ENCODE measurements around the gene SLC22A14. TPM values are rescaled to one million over a fixed set of nuclear protein-coding genes. Genes with fewer than 3 reads are reported as not detected.
A peak's percentile ranks its signal among the peaks of the same experiment; 100 is the strongest.

The SLC22A14 gene
- total and polyA plus RNA-seq, 9 of the 15 experiments (the other 6 are each of a cell fraction or from before 2014, with no cell fraction given), result 0.03 to 0.07 TPM; not detected in 7

GRCh38 chr3:38281895-38282686 lies at the start of gene SLC22A14 (continued):
- TF ChIP-seq PTTG1 (tag; IDR thresholded peaks at IDR 0.05; ENCODE audit: low read depth), result no peak
- no peak for TF ChIP-seq MIER1 (IDR thresholded peaks at IDR 0.05; ENCODE audit: low read depth)
- no peak for TF ChIP-seq SLC30A9 (CRISPR knock-in tag; IDR thresholded peaks at IDR 0.05)
- TF ChIP-seq FOXP1 (CRISPR knock-in tag; IDR thresholded peaks at IDR 0.05), result no peak
- no peak for TF ChIP-seq MBD1 (CRISPR knock-in tag; IDR thresholded peaks at IDR 0.05)
- TF ChIP-seq ZNF263 (CRISPR knock-in tag; IDR thresholded peaks at IDR 0.05; ENCODE audit: borderline replicate concordance), result no peak
- no peak for TF ChIP-seq FOXA1 (IDR thresholded peaks at IDR 0.05; ENCODE audit: borderline replicate concordance)
- no peak for TF ChIP-seq POLR2AphosphoS2 (IDR thresholded peaks at IDR 0.05; ENCODE audit: low read length)
- no peak for TF ChIP-seq CCNT2 (IDR thresholded peaks at IDR 0.05; ENCODE audit: borderline replicate concordance, extremely low read depth, insufficient read length, low read depth, low read length)
- no peak for TF ChIP-seq ZBTB17 (CRISPR knock-in tag; IDR thresholded peaks at IDR 0.05)
- no peak for TF ChIP-seq RERE (CRISPR knock-in tag; IDR thresholded peaks at IDR 0.05; ENCODE audit: borderline replicate concordance)
- TF ChIP-seq XRCC4 (IDR thresholded peaks at IDR 0.05; ENCODE audit: extremely low read depth, insufficient read depth, insufficient read length), result no peak
- no peak for TF ChIP-seq RFX5 (IDR thresholded peaks at IDR 0.05; ENCODE audit: low read depth, low read length)
- no peak for TF ChIP-seq CBFA2T3 (IDR thresholded peaks at IDR 0.05)
- TF ChIP-seq PRMT5 (CRISPR knock-in tag; IDR thresholded peaks at IDR 0.05), result no peak
- TF ChIP-seq ZNF766 (CRISPR knock-in tag; conservative IDR thresholded peaks at IDR 0.05), result no peak
- peak; percentile 65 for TF ChIP-seq SMC3 (conservative IDR thresholded peaks at IDR 0.05; ENCODE audit: insufficient read depth, low read depth, low read length)
- no peak for TF ChIP-seq RUNX1 (IDR thresholded peaks at IDR 0.05; ENCODE audit: low read depth)
- no peak for TF ChIP-seq LARP7 (IDR thresholded peaks at IDR 0.05)
- no peak for TF ChIP-seq ZNF449 (CRISPR knock-in tag; IDR thresholded peaks at IDR 0.05)

Measured in K562 (cell line).